GM12874 (cell line): ENCODE data around the gene UCK1.

Experiments
- TF ChIP-seq, protein P1 (sequence below): IDR thresholded peaks from 2 replicates; pipeline ENCODE4 v1.5.1; 2011; ENCODE audit warnings: low read depth, mild to moderate bottlenecking, control low read depth, low read length, moderate library complexity; ENCODE audit not compliant: insufficient read depth

UCK1 gene

DNA sequence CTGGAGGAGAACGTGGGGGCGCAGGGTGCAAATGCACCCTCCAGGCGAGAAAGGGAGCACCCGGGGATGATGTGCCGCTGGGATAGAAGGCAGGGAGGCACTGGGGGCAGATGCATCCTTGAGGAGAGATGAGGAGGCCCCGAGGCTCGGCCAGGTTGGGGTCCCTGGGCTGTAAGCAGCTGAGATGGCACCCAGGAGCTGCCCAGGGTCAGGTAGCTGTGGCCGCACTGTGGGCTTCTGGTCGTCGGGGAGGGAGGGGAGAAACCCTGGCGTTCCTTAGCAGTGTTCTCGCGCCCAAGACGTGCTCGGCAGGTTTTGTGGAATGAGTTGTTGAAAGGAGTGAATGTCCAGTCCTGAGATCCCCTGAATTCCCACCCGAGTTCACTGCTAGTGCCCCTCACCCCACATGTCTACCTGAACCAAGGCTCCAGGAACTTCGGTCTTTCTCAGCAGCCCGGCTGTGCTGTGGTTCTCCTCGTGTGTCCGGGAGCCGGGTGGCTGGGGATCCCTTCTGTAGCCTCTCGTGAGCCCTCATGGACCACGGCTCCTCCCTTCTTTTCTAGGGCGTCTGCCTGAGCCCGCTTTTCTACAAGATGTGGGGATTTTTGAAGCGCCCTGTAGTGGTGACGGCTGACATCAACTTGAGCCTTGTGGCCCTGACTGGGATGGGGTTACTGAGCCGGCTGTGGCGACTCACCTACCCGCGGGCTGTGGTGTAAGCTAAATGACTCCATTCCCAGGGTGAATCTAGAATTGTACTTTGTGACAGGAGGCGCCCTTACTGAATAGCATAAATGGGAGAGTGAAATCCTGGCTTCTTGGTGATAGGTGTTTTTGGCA, 27.2 kb downstream of the UCK1 start:
- TF ChIP-seq, protein P1, sequence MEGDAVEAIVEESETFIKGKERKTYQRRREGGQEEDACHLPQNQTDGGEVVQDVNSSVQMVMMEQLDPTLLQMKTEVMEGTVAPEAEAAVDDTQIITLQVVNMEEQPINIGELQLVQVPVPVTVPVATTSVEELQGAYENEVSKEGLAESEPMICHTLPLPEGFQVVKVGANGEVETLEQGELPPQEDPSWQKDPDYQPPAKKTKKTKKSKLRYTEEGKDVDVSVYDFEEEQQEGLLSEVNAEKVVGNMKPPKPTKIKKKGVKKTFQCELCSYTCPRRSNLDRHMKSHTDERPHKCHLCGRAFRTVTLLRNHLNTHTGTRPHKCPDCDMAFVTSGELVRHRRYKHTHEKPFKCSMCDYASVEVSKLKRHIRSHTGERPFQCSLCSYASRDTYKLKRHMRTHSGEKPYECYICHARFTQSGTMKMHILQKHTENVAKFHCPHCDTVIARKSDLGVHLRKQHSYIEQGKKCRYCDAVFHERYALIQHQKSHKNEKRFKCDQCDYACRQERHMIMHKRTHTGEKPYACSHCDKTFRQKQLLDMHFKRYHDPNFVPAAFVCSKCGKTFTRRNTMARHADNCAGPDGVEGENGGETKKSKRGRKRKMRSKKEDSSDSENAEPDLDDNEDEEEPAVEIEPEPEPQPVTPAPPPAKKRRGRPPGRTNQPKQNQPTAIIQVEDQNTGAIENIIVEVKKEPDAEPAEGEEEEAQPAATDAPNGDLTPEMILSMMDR = 0 out of 2 replicates have a peak, but pooled peaks have one; percentile 8

DNA sequence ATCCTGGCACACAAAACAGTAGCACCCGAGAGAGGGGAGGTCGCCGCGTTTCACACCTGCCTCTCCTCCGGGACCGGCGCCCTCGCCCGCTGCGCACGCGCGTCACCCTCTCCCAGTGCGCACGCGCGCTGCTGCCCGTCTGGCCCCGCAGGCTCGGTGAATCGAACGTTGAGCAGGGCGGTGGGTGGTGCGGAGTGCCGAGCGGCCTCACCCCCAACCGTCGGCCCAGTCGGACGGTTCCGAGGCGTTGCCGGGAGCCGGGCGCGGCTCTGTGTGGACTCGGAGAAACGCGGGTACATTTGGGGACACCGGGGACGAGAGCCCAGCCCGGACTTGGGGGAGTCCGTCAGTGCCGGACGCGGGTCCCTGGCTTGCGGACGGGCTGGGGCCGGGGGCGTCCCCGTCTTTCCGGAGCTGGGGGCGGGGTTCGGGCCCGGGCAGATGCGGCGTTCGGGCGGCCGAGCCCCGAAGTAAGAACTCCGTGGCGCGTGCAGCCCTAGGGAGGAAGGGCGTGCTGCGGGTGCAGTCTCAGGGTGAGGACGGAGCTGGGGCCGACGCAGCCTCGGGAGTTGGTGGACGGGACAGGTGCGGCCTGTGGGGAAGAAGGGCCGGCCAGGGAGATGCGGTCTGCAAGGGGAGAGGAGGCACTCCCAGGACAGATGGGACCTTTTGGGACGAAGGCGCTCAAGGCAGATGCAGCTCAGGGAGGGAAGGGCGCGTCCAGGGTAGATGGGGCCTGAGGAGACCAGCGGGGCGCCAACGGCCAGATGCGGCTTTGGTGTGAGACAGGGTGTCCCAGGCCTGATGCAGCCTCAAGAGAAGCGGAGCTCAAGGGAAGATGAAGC, 28.1 kb downstream of the UCK1 start, which contains the start of gene POMT1:
POMT1 (plus strand) TSS at position 138 of the 845 bp plus-strand sequence. CDS start 1,301 bp downstream, outside the sequence.
- TF ChIP-seq, protein P1 = no peak

DNA sequence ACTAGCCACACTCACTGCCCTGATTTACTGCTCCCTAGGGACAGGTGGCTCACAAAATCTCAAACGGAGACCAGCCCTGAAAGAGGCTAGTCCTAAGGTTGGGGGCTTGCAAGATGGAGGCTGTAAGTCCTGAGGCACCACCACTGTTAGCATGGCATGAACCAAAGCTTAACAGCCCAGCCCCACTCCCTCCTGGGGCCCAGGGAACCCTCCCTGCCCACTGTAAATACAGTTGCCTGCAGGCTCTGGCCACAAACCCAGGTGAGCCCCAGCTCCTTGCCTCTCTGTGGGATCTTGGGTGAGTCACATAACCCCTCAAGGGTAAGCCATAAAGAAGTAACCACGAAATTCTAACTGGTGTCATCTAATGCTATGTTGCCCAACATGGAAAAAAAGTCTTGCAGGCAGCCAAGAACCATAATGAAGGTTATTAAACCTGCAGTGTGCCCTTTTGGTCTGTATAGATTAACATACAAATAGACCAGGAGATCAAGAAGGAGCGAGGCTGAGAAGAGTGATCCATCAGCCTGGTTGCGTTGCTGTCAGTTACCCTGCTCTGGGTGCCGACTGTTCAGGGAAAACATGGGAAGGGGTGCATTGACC, 30.0 kb downstream of the UCK1 start:
- TF ChIP-seq, protein P1 = no peak

DNA sequence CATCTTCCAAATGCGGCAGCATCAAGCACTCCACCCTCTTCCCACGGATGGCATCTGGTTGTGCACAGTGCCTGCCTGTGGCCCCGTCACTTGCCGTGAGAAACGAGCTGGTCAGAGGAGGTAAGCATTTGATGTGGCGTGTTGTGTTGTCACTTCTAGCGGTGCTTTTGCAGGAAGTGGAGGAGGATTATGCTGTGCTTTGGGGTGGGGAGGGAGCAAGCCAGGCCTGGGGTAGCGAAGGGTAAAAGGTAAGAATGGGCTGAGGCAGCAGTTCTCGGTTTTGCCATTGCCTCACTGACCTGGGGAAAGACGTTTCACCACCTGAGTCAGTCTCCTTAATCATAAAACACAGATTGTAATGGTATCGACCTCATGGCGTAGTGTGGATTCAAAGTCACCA, 30.7 kb downstream of the UCK1 start:
- TF ChIP-seq, protein P1 = no peak

DNA sequence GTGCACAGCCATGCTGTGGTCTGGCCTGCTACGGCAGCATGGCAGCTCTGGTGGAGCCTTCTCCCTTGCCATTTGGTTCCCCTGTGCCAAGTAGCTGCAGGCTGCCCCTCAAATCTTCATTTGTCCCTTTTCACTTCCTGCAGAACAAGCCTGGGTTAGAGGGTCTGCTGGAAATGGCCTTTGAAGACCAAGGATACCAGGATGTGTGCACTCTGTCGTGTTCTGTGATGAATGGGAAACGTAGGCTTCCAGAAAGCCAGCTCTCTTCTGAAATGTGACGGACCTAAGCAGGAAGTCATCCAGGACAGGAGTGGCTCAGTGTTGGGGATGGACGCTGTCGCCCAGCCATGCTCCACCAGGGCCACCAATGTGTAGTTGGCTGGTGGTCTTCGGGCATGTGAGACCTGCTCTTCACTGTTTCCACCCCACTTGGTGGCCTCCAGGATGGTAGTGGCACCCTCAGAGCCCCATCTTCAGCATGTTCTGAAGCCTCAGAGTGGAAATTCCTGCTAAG, 31.8 kb downstream of the UCK1 start:
- TF ChIP-seq, protein P1 = no peak

DNA sequence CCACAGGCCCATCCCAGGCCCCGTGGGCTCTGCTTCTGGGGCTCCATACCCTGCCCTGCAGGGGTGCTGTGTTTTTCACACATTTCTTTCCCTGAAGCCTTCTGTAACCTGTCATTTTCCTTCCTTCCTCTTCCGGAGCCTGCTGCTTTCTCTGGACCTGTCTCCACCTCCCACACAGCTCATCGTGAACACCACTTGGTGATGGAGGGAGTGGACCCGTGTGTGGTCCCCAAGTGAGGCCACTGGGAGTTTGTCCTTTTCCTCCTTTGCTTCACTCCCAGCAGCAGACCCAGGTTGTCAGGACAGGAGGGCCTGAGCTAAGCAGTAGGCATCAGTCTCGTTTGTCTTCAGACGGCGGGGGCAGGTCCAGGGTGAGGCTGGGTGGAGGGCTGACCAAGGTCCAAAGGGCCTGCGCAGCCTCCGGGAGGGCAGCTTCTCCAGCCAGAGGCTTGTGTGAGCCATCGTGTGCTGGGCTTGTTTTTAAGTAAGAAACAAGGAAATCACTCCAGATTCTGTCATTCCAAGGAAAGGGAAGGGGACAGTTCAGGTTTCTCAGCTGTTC, 34.1 kb downstream of the UCK1 start:
- TF ChIP-seq, protein P1 = no peak
